Ishikawa (cell line): ENCODE measurements around the gene RORC.

Experiments used
- CEBPB ChIP-seq: IDR thresholded peaks from 2 replicates; pipeline ENCODE4 v1.6.1; 2012
- CREB1 ChIP-seq: IDR thresholded peaks from 2 replicates; pipeline ENCODE4 v1.6.1; 2012; ENCODE audit warnings: low read depth
- EGR1 ChIP-seq: IDR thresholded peaks from 2 replicates; pipeline ENCODE4 v1.6.1; 2012
- EP300 ChIP-seq: IDR thresholded peaks from 2 replicates; pipeline ENCODE4 v1.6.1; 2012; ENCODE audit warnings: borderline replicate concordance
- FOXM1 ChIP-seq: IDR thresholded peaks from 2 replicates; pipeline ENCODE4 v1.6.1; 2012; ENCODE audit warnings: low read depth, borderline replicate concordance
- MAX ChIP-seq: IDR thresholded peaks from 2 replicates; pipeline ENCODE4 v1.6.1; 2012
- RAD21 ChIP-seq: IDR thresholded peaks from 2 replicates; pipeline ENCODE4 v1.6.1; 2012; ENCODE audit warnings: low read depth
- REST ChIP-seq: IDR thresholded peaks from 2 replicates; pipeline ENCODE4 v1.6.1; 2012; ENCODE audit warnings: low read depth, mild to moderate bottlenecking
- TAF1 ChIP-seq: IDR thresholded peaks from 2 replicates; pipeline ENCODE4 v1.6.1; 2012; ENCODE audit warnings: low read depth, mild to moderate bottlenecking
- TCF12 ChIP-seq: IDR thresholded peaks from 2 replicates; pipeline ENCODE4 v1.6.1; 2012; ENCODE audit warnings: low read depth
- USF1 ChIP-seq: IDR thresholded peaks from 2 replicates; pipeline ENCODE4 v1.6.1; 2012
- YY1 ChIP-seq: IDR thresholded peaks from 2 replicates; pipeline ENCODE4 v1.6.1; 2012; ENCODE audit warnings: low read depth
- ZBTB7A ChIP-seq: IDR thresholded peaks from 2 replicates; pipeline ENCODE4 v1.6.1; 2012; ENCODE audit warnings: low read depth

- TF ChIP-seq YY1 (no peak), CEBPB (no peak), EP300 (no peak), TAF1 (no peak), FOXM1 (no peak), RAD21 (no peak), USF1 (no peak), TCF12 (no peak), REST (no peak), ZBTB7A (no peak), CREB1 (no peak), MAX (no peak), EGR1 (no peak)
Measured at GRCh38 chr1:151807131-151807530, 24.5 kb downstream of the RORC start.
